Pancreas (tissue), 10 donors: ENCODE data around the gene ROR1. TPM values are rescaled to one million over a fixed set of nuclear protein-coding genes. Genes with fewer than 3 reads are reported as not detected.

Experiments used
- ATAC-seq, 4 donors: fragments of 200-7000 bp; cut with Tn5 transposase; one replicate each; pipeline versions ENCODE4 v1.8.0 to v1.9.1; 2020; ENCODE audit warnings: mild to moderate bottlenecking in 4 of 4, moderate library complexity in 4 of 4
- DNase-seq, 6 donors: peaks; one replicate each; pipeline ENCODE4 v3.0.0-alpha.2; 2020
- FAIRE-seq: peaks from 2 replicates; lab custom pipeline; 2012; peaks lifted over from hg19 to GRCh38; lab: Jason Lieb, UNC
- H3K27ac ChIP-seq, 4 donors: fragments of 200-600 bp; sonication (generic); 1 replicate in 3 of 4; 2 replicates in 1 of 4; pipeline versions ENCODE4 v1.5.0 to v1.8.0; 2020
- H3K27me3 ChIP-seq, 4 donors: fragments of 200-600 bp; one replicate each; pipeline ENCODE4 v1.8.0; 2021
- H3K36me3 ChIP-seq, 3 donors: fragments of 200-600 bp; sonication (generic) in 1 of 3; one replicate each; pipeline versions ENCODE4 v1.5.0 to v1.8.0; 2020 to 2021
- H3K4me1 ChIP-seq, 3 donors: fragments of 200-600 bp; one replicate each; pipeline ENCODE4 v1.8.0; 2021
- H3K4me3 ChIP-seq, 4 donors: fragments of 200-600 bp; sonication (generic) in 2 of 4; one replicate each; pipeline versions ENCODE4 v1.5.0 to v1.8.0; 2020 to 2021
- H3K9me3 ChIP-seq, 4 donors: fragments of 200-600 bp; one replicate each; pipeline ENCODE4 v1.8.0; 2021
- CTCF ChIP-seq, 4 donors: fragments of 200-600 bp; sonication (generic) in 3 of 4; IDR thresholded peaks; one replicate each; pipeline versions ENCODE4 v1.5.0 to v1.8.0; 2021; ENCODE audit warnings: antibody characterized with exemption in 4 of 4
- whole genome bisulfite sequencing, 2 donors: extraction: QIAGEN DNeasy Blood & Tissue Kit; methylation state at CpG; one replicate each; pipeline ENCODE4 v1.1.7; 2013; 5-methylcytosine and 5-hydroxymethylcytosine counted together
- intact Hi-C, 3 donors: fragments of 100-400 bp; cut with DNase I; formaldehyde crosslinking; loops; one replicate each; pipeline versions ENCODE4 v1.11.1 to v1.14.2; 2022
- polyA plus RNA-seq, 2 donors: library from polyadenylated mRNA; stranded (reverse); fragments of 200-250 nt; gene quantifications; one replicate each; pipeline ENCODE4 v1.2.3, GENCODE V29; 2013
- total RNA-seq, 6 donors: library from RNA; stranded (reverse); fragmentation: NEBNext Ultra II Directional in 4 of 6; extraction: Animal tissue kit (Norgen Biotek cat#: 25700) in 4 of 6; gene quantifications; one replicate each; pipeline versions ENCODE4 v1.2.1 to v1.2.4, GENCODE V29; 2021 to 2023
- donor health status: healthy with polysubstance abuse.
- donor health status: DM: no; HTN: no; CAD: no; lungs with moderate emphysema.
- donor health status: DM: no; HTN: no; CAD: no.
- donor health status: control.
- donor health status: control.
- donor health status: Bipolar disorder and iron deficiency.
- donor health status: DM: yes; HTN: yes; CAD: no.
- donor health status: DM: no; HTN: no; CAD: no.
- donor health status: DM: no; HTN: no; CAD: no.
- donor health status: DM: yes; HTN: yes; CAD: no.

ROR1 gene
- total and polyA plus RNA-seq, 8 donors: 1.3 to 18.5 (median 7.3) TPM

- ATAC-seq (no peak), FAIRE-seq (no peak), DNase-seq (no peak)
- peak overlapping the region in 1 of 4 donors; percentile 62 for H3K27ac ChIP-seq
- intact Hi-C loops: no loop called here
- H3K4me1 ChIP-seq: peaks cover 0 to 12% (median 7%) of the 10 kb centered on the region in 3 donors
- 83 to 85% methylated on average over 2 of the region's 2 CpGs for WGBS, 2 donors
- H3K9me3 ChIP-seq: no peaks in the 10 kb centered on the region
- H3K27me3 ChIP-seq: no peaks in the 10 kb centered on the region
- no peak overlapping the region for H3K4me3 ChIP-seq
- no peaks in the 10 kb centered on the region for H3K36me3 ChIP-seq
- no peak for TF ChIP-seq CTCF (IDR thresholded peaks at IDR 0.05)
Observed at GRCh38 chr1:64043288-64043687, 269.5 kb downstream of the ROR1 start.

GRCh38 chr1:64043976-64044375 is 270.2 kb downstream of the ROR1 start:
- Histone ChIP-seq H3K27ac (no peak overlapping the region), H3K36me3 (no peaks in the 10 kb centered on the region), H3K27me3 (no peaks in the 10 kb centered on the region), H3K4me3 (no peak overlapping the region), H3K9me3 (no peaks in the 10 kb centered on the region), H3K4me1 (peaks cover 0 to 12% (median 7%) of the 10 kb centered on the region in 3 donors)
- FAIRE-seq: no peak
- no peak for DNase-seq
- 95 to 97% methylated on average over 5 of the region's 5 CpGs for WGBS, 2 donors
- ATAC-seq: no peak
- intact Hi-C loops: no loop called here
- no peak for TF ChIP-seq CTCF (IDR thresholded peaks at IDR 0.05)

GRCh38 chr1:64046243-64046642 is 272.4 kb downstream of the ROR1 start:
- TF ChIP-seq CTCF (IDR thresholded peaks at IDR 0.05): no peak
- ATAC-seq (no peak), DNase-seq (no peak), FAIRE-seq (no peak)
- Histone ChIP-seq H3K9me3 (no peaks in the 10 kb centered on the region), H3K4me1 (peaks cover 0 to 12% (median 7%) of the 10 kb centered on the region in 3 donors), H3K4me3 (no peak overlapping the region), H3K27ac (no peak overlapping the region), H3K36me3 (no peaks in the 10 kb centered on the region), H3K27me3 (no peaks in the 10 kb centered on the region)
- 84 to 87% methylated on average over 2 of the region's 2 CpGs for WGBS, 2 donors
- intact Hi-C loops: no loop called here

- H3K27ac ChIP-seq: no peak overlapping the region
Observed at GRCh38 chr1:64046891-64047290, 273.1 kb downstream of the ROR1 start.

More at GRCh38 chr1:64046891-64047290, 273.1 kb downstream of the ROR1 start:
- no peak for FAIRE-seq
- Histone ChIP-seq H3K27me3 (no peaks in the 10 kb centered on the region), H3K9me3 (no peaks in the 10 kb centered on the region), H3K36me3 (no peaks in the 10 kb centered on the region), H3K4me1 (peaks cover 2 to 9% (median 7%) of the 10 kb centered on the region in 3 donors), H3K4me3 (no peak overlapping the region)
- intact Hi-C loops: no loop called here
- DNase-seq: no peak
- no peak for ATAC-seq
- TF ChIP-seq CTCF (IDR thresholded peaks at IDR 0.05): no peak
